Type B pancreatic cell (in vitro differentiated cells): ENCODE data around the gene LOXL3. TPM values are rescaled to one million over a fixed set of nuclear protein-coding genes. Genes with fewer than 3 reads are reported as not detected.

Experiments used
- DNase-seq: peaks from one replicate; pipeline ENCODE4 v3.0.0; 2021; ENCODE audit warnings: mixed read lengths; ENCODE audit not compliant: unreplicated experiment; ENCODE audit errors: extremely low spot score
- H3K27ac Mint-ChIP-seq: 2 replicates; pipeline ENCODE4 v1.8.0; 2021; ENCODE audit warnings: mild to moderate bottlenecking, mixed read lengths
- H3K27me3 Mint-ChIP-seq: 2 replicates; pipeline ENCODE4 v1.8.0; 2021; ENCODE audit warnings: mixed read lengths
- H3K36me3 Mint-ChIP-seq: 2 replicates; pipeline ENCODE4 v1.8.0; 2021; ENCODE audit warnings: mixed read lengths
- H3K4me1 Mint-ChIP-seq: one replicate; pipeline ENCODE4 v1.8.0; 2021; ENCODE audit warnings: mixed read lengths; ENCODE audit not compliant: unreplicated experiment
- H3K4me3 Mint-ChIP-seq: 2 replicates; pipeline ENCODE4 v1.8.0; 2021; ENCODE audit warnings: mild to moderate bottlenecking, mixed read lengths
- H3K9me3 Mint-ChIP-seq: 2 replicates; pipeline ENCODE4 v1.8.0; 2021; ENCODE audit warnings: mixed read lengths
- CTCF ChIP-seq: fragments of 200-600 bp; sonication (generic); conservative IDR thresholded peaks from 2 replicates; pipeline ENCODE4 v1.5.0; 2021; ENCODE audit warnings: antibody characterized with exemption, mild to moderate bottlenecking
- total RNA-seq: library from RNA; stranded (reverse); gene quantifications from 2 replicates; pipeline ENCODE4 v1.2.1, GENCODE V29; 2021; ENCODE audit warnings: low replicate concordance

Gene LOXL3
- total RNA-seq, 1 donor from 2014 or later, result 23.8 TPM

GRCh38 chr2:74496997-74497776, 56.6 kb downstream of the LOXL3 start:
- Mint-ChIP-seq H3K4me3 (peak overlapping the region; percentile 92), H3K27me3 (peaks cover 66% of the 10 kb centered on the region), H3K27ac (no peak overlapping the region)

GRCh38 chr2:74495440-74495839, 58.3 kb downstream of the LOXL3 start:
- no peaks in the 10 kb centered on the region for H3K9me3 Mint-ChIP-seq
- peaks cover 48% of the 10 kb centered on the region for H3K27me3 Mint-ChIP-seq
- TF ChIP-seq CTCF, result no peak
- no peak for DNase-seq
- peaks cover 11% of the 10 kb centered on the region for H3K36me3 Mint-ChIP-seq
- H3K4me1 Mint-ChIP-seq, result peaks cover 10% of the 10 kb centered on the region
- no peak overlapping the region for H3K4me3 Mint-ChIP-seq
- no peak overlapping the region for H3K27ac Mint-ChIP-seq

More at GRCh38 chr2:74496997-74497776, 56.6 kb downstream of the LOXL3 start:
- Mint-ChIP-seq H3K36me3 (peaks cover 6% of the 10 kb centered on the region), H3K9me3 (no peaks in the 10 kb centered on the region), H3K4me1 (peaks cover 23% of the 10 kb centered on the region)
- no peak for DNase-seq
- TF ChIP-seq CTCF, result no peak

GRCh38 chr2:74493546-74493945, 60.2 kb downstream of the LOXL3 start:
- peaks cover 31% of the 10 kb centered on the region for H3K27me3 Mint-ChIP-seq
- H3K4me1 Mint-ChIP-seq, result peaks cover 3% of the 10 kb centered on the region
- DNase-seq, result no peak
- peaks cover 18% of the 10 kb centered on the region for H3K36me3 Mint-ChIP-seq
- no peak for TF ChIP-seq CTCF
- no peaks in the 10 kb centered on the region for H3K9me3 Mint-ChIP-seq
- no peak overlapping the region for H3K27ac Mint-ChIP-seq
- no peak overlapping the region for H3K4me3 Mint-ChIP-seq

GRCh38 chr2:74491648-74492544, 61.8 kb downstream of the LOXL3 start:
- Mint-ChIP-seq H3K4me3 (no peak overlapping the region), H3K36me3 (peaks cover 18% of the 10 kb centered on the region), H3K27ac (no peak overlapping the region), H3K27me3 (peaks cover 14% of the 10 kb centered on the region), H3K4me1 (no peaks in the 10 kb centered on the region), H3K9me3 (no peaks in the 10 kb centered on the region)
- TF ChIP-seq CTCF, result no peak
- no peak for DNase-seq

- DNase-seq, result no peak
- Mint-ChIP-seq H3K4me3 (no peak overlapping the region), H3K4me1 (no peaks in the 10 kb centered on the region), H3K27me3 (no peaks in the 10 kb centered on the region), H3K36me3 (peaks cover 13% of the 10 kb centered on the region), H3K27ac (no peak overlapping the region), H3K9me3 (no peaks in the 10 kb centered on the region)
- TF ChIP-seq CTCF, result no peak
Observed at GRCh38 chr2:74489906-74490305, 63.8 kb downstream of the LOXL3 start.
